ENCODE data around the gene CDKAL1. TPM values are rescaled to one million over a fixed set of nuclear protein-coding genes. Genes with fewer than 3 reads are reported as not detected.

Gene CDKAL1
- total and polyA plus RNA-seq, 2 experiments from 2014 or later, result 12.2 to 13.7 TPM

DNA sequence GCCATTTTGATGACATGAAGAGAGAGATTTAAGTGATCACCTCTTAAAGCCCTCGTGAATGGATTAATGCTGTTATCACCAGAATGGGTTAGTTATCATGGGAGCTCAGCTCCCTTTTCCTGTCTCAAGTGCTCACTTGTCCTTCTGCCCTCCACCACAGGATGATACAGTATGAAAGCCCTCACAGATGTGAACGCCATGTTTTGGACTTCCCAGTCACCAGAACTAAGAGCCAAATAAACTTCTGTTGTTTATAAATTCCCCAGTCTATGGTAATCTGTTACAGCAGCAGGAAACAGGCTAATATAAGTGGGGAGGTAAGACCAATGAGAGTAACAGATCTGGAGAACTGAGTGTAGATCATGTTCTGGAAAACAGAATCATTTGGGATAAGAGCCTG, 493.2 kb downstream of the CDKAL1 start:
- no peaks in the 10 kb centered on the region for H3K27me3 ChIP-seq
- no peaks in the 10 kb centered on the region for H3K4me1 ChIP-seq (ENCODE audit: low read depth)
- TF ChIP-seq CTCF (IDR thresholded peaks at IDR 0.05; ENCODE audit: low read depth, low read length), result no peak
- no peaks in the 10 kb centered on the region for H3K36me3 ChIP-seq
- no peaks in the 10 kb centered on the region for H3K9me3 ChIP-seq (ENCODE audit: low read depth)
- no peak overlapping the region for H3K4me3 ChIP-seq
- DNase-seq (ENCODE audit: low read depth in 1 of 2, low spot score in 1 of 2), result no peak
- no peak overlapping the region for H3K27ac ChIP-seq

GRCh38 chr6:21031182-21031581, 496.9 kb downstream of the CDKAL1 start:
- DNase-seq (ENCODE audit: low read depth in 1 of 2, low spot score in 1 of 2), result no peak
- no peak for TF ChIP-seq CTCF (IDR thresholded peaks at IDR 0.05; ENCODE audit: low read depth, low read length)
- H3K36me3 ChIP-seq, result no peaks in the 10 kb centered on the region

DNA sequence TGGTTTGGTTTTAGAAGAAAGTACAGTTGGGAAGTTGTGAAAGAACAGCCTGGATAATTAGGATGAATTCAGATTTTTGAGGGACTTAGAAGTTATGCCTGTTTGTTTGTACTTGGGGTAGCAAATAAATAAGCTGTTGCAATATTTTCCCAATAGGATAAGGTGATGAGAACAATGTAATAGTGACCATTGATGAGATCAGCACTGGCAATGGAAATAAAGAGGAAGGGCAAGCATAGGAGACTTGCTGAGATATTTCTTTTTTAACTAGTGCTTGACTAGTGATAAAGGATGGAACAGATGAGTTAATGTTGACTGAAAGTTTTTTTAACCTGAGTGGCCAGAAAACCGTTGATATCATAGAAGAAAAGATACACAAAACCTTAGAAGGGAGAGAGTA, 498.8 kb downstream of the CDKAL1 start:
- Histone ChIP-seq H3K36me3 (no peaks in the 10 kb centered on the region), H3K9me3 (ENCODE audit: low read depth) (no peaks in the 10 kb centered on the region), H3K27me3 (no peaks in the 10 kb centered on the region), H3K27ac (no peak overlapping the region), H3K4me3 (no peak overlapping the region), H3K4me1 (ENCODE audit: low read depth) (no peaks in the 10 kb centered on the region)
- no peak for DNase-seq (ENCODE audit: low read depth in 1 of 2, low spot score in 1 of 2)
- no peak for TF ChIP-seq CTCF (IDR thresholded peaks at IDR 0.05; ENCODE audit: low read depth, low read length)

More at GRCh38 chr6:21031182-21031581, 496.9 kb downstream of the CDKAL1 start:
- Histone ChIP-seq H3K27ac (no peak overlapping the region), H3K4me1 (ENCODE audit: low read depth) (no peaks in the 10 kb centered on the region), H3K27me3 (no peaks in the 10 kb centered on the region), H3K9me3 (ENCODE audit: low read depth) (no peaks in the 10 kb centered on the region), H3K4me3 (no peak overlapping the region)

GRCh38 chr6:21033575-21034026, 499.3 kb downstream of the CDKAL1 start:
- no peak for TF ChIP-seq CTCF (IDR thresholded peaks at IDR 0.05; ENCODE audit: low read depth, low read length)
- Histone ChIP-seq H3K36me3 (no peaks in the 10 kb centered on the region), H3K9me3 (ENCODE audit: low read depth) (no peaks in the 10 kb centered on the region), H3K27ac (no peak overlapping the region), H3K4me3 (no peak overlapping the region), H3K4me1 (ENCODE audit: low read depth) (no peaks in the 10 kb centered on the region), H3K27me3 (no peaks in the 10 kb centered on the region)
- DNase-seq (ENCODE audit: low read depth in 1 of 2, low spot score in 1 of 2), result peak in 1 of 2 donors; percentile 93

- no peaks in the 10 kb centered on the region for H3K27me3 ChIP-seq
- H3K36me3 ChIP-seq, result no peaks in the 10 kb centered on the region
- H3K27ac ChIP-seq, result no peak overlapping the region
- H3K4me1 ChIP-seq (ENCODE audit: low read depth), result no peaks in the 10 kb centered on the region
- H3K4me3 ChIP-seq, result no peak overlapping the region
- DNase-seq (ENCODE audit: low read depth in 1 of 2, low spot score in 1 of 2), result no peak
- H3K9me3 ChIP-seq (ENCODE audit: low read depth), result no peaks in the 10 kb centered on the region
- TF ChIP-seq CTCF (IDR thresholded peaks at IDR 0.05; ENCODE audit: low read depth, low read length), result no peak
Observed at GRCh38 chr6:21034345-21034744, 500.1 kb downstream of the CDKAL1 start.

GRCh38 chr6:21037453-21037852, 503.2 kb downstream of the CDKAL1 start:
- Histone ChIP-seq H3K27me3 (no peaks in the 10 kb centered on the region), H3K27ac (no peak overlapping the region), H3K4me3 (no peak overlapping the region), H3K4me1 (ENCODE audit: low read depth) (no peaks in the 10 kb centered on the region), H3K9me3 (ENCODE audit: low read depth) (no peaks in the 10 kb centered on the region), H3K36me3 (no peaks in the 10 kb centered on the region)
- TF ChIP-seq CTCF (IDR thresholded peaks at IDR 0.05; ENCODE audit: low read depth, low read length), result no peak
- DNase-seq (ENCODE audit: low read depth in 1 of 2, low spot score in 1 of 2), result no peak

Data from cardiac muscle cell (in vitro differentiated cells and primary cell).